H1 (cell line): ENCODE data around the gene ZFP91. TPM values are rescaled to one million over a fixed set of nuclear protein-coding genes. Genes with fewer than 3 reads are reported as not detected.

ENCODE experiments used
- ASH2L ChIP-seq: fragments of 200-600, 300-600 bp; sonication (generic); IDR thresholded peaks from one replicate; pipeline ENCODE4 v1.7.1; 2017; ENCODE audit warnings: low read length
- BRCA1 ChIP-seq: IDR thresholded peaks from 2 replicates; pipeline ENCODE4 v1.6.1; 2012; ENCODE audit warnings: low read depth, low read length, improper control_type of control experiment
- GTF2F1 ChIP-seq: IDR thresholded peaks from 2 replicates; pipeline ENCODE4 v1.6.1; 2012; ENCODE audit warnings: low read depth, low read length, improper control_type of control experiment, borderline replicate concordance
- KDM4A ChIP-seq: IDR thresholded peaks from one replicate; pipeline ENCODE4 v1.7.1; 2012; ENCODE audit warnings: low read depth, mild to moderate bottlenecking, moderate library complexity, low read length, inconsistent platforms; ENCODE audit not compliant: severe bottlenecking
- NANOG ChIP-seq: IDR thresholded peaks from 2 replicates; pipeline ENCODE4 v1.6.1; 2011; ENCODE audit warnings: low read length, low read depth, mild to moderate bottlenecking, inconsistent platforms; ENCODE audit not compliant: insufficient read depth, poor library complexity, severe bottlenecking
- TAF7 ChIP-seq: optimal IDR thresholded peaks from 2 replicates; pipeline ENCODE3; 2011; ENCODE audit warnings: low read depth, mild to moderate bottlenecking, inconsistent platforms, low read length, moderate library complexity, borderline replicate concordance
- ZNF274 ChIP-seq: IDR thresholded peaks from 2 replicates; pipeline ENCODE4 v1.7.0; 2012; ENCODE audit warnings: low read length, borderline replicate concordance; ENCODE audit errors: extremely low read depth
- polyA plus RNA-seq, 7 experiments: library from polyadenylated mRNA; depleted of rRNA in 3 of 7; stranded (reverse) in 5 of 7; unstranded in 2 of 7; fragments of >200 nt in 5 of 7; fragments of 200-250 nt in 2 of 7; gene quantifications; 1 replicate in 5 of 7; 2 replicates in 1 of 7; 4 replicates in 1 of 7; pipeline versions ENCODE4 v1.2.1 to v1.2.3, GENCODE V29; 2011 to 2013; ENCODE audit warnings: missing spikeins in 2 of 7, mixed read lengths in 2 of 7
- total RNA-seq: library from RNA; stranded (reverse); fragmentation: NEBNext Ultra II Directional; extraction: Animal tissue kit (Norgen Biotek cat#: 25700); gene quantifications from 2 replicates; pipeline ENCODE4 v1.2.1, GENCODE V29; 2021
- TF ChIP-seq, protein P1 (sequence below): fragments of 300-600 bp; sonication (generic); IDR thresholded peaks from 2 replicates; pipeline ENCODE4 v1.7.1; 2012; ENCODE audit warnings: low read length, moderate library complexity, mild to moderate bottlenecking, inconsistent platforms; ENCODE audit not compliant: insufficient replicate concordance
- TF ChIP-seq, protein P2 (sequence below): IDR thresholded peaks from 2 replicates; pipeline ENCODE4 v1.6.1; 2011; ENCODE audit warnings: low read length, improper control_type of control experiment

ZFP91 gene
- total and polyA plus RNA-seq, 2 of the 8 experiments (the other 6 are each of a cell fraction or from before 2014, with no cell fraction given), result 10.7 to 29.0 TPM

DNA sequence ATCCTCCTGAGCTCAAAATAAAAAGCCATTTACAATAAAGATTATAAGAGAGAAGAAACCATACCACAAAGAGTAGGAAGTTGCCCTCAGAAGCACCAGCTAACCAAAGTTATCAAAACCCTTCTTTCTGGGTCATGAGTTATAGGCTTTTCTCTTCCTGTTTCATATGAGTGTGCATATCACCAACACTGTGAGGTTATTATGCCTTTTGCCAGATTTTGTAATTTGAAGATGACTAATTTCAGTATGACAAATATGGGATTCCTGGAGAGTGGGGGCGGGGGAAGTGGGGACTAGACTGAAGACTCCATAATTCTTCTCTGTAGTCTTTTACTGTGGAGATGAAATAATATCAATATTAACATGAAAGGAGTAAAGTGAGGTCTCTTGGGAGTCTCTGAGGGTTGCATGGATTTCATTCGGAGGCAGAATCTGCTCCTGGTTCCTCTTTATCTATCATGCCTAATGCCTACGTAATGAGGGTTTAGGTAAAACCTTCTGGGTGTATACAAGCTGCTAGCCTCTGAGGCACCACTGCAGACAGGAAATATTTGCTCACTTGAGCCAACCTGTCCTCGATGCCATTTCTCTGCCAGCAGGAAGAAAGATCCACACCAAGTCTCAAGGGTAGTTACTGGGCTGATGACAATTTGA lies 5.3 kb upstream of the ZFP91 start (continued):
- TF ChIP-seq, protein P1, sequence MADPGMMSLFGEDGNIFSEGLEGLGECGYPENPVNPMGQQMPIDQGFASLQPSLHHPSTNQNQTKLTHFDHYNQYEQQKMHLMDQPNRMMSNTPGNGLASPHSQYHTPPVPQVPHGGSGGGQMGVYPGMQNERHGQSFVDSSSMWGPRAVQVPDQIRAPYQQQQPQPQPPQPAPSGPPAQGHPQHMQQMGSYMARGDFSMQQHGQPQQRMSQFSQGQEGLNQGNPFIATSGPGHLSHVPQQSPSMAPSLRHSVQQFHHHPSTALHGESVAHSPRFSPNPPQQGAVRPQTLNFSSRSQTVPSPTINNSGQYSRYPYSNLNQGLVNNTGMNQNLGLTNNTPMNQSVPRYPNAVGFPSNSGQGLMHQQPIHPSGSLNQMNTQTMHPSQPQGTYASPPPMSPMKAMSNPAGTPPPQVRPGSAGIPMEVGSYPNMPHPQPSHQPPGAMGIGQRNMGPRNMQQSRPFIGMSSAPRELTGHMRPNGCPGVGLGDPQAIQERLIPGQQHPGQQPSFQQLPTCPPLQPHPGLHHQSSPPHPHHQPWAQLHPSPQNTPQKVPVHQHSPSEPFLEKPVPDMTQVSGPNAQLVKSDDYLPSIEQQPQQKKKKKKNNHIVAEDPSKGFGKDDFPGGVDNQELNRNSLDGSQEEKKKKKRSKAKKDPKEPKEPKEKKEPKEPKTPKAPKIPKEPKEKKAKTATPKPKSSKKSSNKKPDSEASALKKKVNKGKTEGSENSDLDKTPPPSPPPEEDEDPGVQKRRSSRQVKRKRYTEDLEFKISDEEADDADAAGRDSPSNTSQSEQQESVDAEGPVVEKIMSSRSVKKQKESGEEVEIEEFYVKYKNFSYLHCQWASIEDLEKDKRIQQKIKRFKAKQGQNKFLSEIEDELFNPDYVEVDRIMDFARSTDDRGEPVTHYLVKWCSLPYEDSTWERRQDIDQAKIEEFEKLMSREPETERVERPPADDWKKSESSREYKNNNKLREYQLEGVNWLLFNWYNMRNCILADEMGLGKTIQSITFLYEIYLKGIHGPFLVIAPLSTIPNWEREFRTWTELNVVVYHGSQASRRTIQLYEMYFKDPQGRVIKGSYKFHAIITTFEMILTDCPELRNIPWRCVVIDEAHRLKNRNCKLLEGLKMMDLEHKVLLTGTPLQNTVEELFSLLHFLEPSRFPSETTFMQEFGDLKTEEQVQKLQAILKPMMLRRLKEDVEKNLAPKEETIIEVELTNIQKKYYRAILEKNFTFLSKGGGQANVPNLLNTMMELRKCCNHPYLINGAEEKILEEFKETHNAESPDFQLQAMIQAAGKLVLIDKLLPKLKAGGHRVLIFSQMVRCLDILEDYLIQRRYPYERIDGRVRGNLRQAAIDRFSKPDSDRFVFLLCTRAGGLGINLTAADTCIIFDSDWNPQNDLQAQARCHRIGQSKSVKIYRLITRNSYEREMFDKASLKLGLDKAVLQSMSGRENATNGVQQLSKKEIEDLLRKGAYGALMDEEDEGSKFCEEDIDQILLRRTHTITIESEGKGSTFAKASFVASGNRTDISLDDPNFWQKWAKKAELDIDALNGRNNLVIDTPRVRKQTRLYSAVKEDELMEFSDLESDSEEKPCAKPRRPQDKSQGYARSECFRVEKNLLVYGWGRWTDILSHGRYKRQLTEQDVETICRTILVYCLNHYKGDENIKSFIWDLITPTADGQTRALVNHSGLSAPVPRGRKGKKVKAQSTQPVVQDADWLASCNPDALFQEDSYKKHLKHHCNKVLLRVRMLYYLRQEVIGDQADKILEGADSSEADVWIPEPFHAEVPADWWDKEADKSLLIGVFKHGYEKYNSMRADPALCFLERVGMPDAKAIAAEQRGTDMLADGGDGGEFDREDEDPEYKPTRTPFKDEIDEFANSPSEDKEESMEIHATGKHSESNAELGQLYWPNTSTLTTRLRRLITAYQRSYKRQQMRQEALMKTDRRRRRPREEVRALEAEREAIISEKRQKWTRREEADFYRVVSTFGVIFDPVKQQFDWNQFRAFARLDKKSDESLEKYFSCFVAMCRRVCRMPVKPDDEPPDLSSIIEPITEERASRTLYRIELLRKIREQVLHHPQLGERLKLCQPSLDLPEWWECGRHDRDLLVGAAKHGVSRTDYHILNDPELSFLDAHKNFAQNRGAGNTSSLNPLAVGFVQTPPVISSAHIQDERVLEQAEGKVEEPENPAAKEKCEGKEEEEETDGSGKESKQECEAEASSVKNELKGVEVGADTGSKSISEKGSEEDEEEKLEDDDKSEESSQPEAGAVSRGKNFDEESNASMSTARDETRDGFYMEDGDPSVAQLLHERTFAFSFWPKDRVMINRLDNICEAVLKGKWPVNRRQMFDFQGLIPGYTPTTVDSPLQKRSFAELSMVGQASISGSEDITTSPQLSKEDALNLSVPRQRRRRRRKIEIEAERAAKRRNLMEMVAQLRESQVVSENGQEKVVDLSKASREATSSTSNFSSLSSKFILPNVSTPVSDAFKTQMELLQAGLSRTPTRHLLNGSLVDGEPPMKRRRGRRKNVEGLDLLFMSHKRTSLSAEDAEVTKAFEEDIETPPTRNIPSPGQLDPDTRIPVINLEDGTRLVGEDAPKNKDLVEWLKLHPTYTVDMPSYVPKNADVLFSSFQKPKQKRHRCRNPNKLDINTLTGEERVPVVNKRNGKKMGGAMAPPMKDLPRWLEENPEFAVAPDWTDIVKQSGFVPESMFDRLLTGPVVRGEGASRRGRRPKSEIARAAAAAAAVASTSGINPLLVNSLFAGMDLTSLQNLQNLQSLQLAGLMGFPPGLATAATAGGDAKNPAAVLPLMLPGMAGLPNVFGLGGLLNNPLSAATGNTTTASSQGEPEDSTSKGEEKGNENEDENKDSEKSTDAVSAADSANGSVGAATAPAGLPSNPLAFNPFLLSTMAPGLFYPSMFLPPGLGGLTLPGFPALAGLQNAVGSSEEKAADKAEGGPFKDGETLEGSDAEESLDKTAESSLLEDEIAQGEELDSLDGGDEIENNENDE, result no peak
- TF ChIP-seq NANOG, result no peak
- no peak for TF ChIP-seq KDM4A
- TF ChIP-seq ZNF274, result no peak
- no peak for TF ChIP-seq TAF7
- no peak for TF ChIP-seq GTF2F1
- no peak for TF ChIP-seq BRCA1
- no peak for TF ChIP-seq ASH2L
- TF ChIP-seq, protein P2, sequence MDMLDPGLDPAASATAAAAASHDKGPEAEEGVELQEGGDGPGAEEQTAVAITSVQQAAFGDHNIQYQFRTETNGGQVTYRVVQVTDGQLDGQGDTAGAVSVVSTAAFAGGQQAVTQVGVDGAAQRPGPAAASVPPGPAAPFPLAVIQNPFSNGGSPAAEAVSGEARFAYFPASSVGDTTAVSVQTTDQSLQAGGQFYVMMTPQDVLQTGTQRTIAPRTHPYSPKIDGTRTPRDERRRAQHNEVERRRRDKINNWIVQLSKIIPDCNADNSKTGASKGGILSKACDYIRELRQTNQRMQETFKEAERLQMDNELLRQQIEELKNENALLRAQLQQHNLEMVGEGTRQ, result no peak
